HG03095 (cell line): Measurements from ENCODE around the gene C7orf57.
"Not testable (repeated sequence)": the region's sequence is repeated elsewhere in the genome, so short reads cannot be mapped to it uniquely, and the experiment has no call there.

Experiments used
- ATAC-seq: cut with Tn5 transposase; IDR thresholded peaks from one replicate; pipeline ENCODE4 v1.9.1; 2021; ENCODE audit warnings: moderate library complexity; ENCODE audit not compliant: unreplicated experiment

C7orf57 gene

DNA sequence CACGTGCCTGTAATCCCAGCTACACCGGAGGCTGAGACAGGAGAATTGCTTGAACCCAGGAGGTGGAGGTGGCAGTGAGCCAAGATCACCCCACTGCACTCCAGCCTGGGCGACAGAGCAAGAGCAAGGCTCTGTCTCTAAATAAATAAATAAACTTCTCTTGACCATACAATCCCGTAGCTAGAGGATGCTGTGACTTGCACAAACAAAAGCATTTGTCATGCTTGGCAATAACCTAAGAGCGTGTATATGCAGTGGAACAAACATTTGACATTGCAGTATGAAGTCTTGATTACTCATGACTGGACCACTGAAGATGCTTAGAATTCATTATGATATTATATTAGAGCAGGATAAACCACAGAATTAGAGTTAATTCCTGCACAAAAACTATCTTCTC, 1.4 kb upstream of the C7orf57 start:
- no peak for ATAC-seq

DNA sequence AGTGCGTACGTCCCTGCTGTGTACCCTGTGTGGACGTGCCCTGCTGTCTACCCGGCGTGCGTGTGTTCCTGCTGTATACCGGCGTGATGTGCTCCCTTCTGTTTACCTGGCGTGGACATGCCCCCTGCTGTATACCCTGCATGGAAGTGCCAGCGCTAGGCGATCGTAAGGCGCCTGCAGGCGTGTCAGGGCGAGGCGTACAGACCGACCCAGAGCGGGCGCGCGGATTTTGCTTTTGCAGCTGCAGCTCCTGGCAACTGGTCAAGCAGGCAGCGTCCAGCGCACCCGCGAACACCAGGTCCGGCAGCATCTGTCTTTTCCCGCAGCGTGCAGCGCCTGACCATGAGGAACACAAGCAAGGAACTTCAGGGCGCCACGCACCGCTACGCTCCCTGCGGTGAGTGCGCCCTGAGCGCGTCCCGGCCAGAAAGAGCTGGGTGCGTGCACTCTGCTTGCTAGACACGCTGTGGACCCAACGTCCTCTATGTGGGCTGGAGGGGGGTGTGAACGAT, 680 bp downstream of the C7orf57 start:
- ATAC-seq = no peak

DNA sequence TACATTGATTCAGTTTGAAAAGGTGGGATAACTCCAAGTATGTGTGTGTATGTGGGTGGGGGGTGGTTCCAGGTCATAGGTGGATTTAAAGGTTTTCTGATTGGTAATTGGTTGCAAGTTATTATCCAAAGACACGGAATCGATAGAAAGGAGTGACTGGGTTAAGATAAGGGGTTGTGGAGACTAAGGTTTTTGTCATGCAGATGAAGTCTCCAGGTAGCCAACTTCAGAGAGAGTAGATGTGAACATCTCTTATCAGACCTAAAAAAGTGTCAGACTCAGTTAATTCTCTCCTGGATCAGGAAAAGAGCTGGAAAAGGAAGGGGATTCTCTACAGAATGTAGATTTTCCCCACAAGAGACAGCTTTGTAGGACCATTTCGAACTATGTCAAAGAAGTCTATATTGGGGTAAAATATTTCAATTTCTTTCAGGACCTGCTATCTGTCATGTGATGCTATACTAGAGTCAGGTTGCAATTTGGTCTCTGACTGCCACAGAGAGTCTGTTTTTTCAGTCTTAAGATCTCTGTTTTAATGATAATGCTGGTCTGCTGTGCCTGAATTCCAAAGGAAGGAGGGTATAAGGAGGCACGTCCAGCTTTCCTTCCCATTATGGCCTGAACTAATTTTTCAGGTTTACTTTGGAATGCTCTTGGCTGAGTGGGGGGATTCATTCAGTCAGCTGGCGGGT, 3.6 kb downstream of the C7orf57 start:
- ATAC-seq = no peak

DNA sequence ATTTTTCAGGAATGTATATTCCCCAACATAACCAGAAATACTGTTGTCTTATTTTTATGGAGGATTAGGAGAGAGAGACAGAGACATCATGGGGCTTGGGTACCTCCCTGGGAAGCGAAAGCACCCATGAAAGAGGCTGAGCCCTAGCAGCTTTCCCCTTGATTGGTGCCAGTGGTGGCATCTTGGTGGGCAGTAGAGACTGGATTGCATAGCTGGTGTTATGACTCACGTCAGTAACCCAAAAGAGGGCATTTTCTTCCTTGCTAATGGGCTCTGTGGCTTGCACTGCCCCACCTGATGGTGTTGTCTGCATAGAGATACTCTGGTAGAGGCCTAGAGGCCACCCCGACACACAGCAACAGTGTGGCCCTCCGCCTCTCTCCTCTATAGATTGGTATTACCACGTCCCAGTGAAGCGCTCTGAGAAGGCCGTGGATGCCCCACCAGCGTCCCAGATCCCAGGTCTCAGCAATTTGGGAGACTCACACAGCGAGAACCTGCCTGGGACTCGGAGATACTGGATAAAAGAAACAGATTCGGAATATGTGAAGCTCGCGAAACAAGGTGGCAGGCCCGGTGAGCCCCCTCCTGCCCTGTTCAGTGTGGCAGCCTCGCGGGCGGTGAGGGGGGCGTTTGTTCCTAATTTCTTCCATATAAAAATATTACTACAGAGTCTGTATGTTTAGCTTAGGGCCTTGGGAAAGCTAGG, 5.8 kb downstream of the C7orf57 start:
- no peak for ATAC-seq

DNA sequence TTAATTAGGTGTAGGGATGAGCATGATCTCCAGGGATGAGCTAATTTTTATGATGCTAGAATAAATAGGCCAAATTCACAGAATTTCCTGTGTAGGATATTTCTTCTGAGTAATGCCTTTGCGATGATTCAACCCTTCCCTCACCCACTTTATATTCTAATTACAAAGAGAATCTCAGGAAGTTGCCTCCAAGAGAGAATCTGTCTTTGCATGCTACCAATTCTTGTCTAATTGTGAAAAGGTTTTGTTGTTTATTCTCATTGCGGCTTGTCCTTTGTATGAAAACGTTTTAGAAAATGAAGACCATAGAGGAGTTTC, 6.3 kb downstream of the C7orf57 start:
- ATAC-seq = no peak

DNA sequence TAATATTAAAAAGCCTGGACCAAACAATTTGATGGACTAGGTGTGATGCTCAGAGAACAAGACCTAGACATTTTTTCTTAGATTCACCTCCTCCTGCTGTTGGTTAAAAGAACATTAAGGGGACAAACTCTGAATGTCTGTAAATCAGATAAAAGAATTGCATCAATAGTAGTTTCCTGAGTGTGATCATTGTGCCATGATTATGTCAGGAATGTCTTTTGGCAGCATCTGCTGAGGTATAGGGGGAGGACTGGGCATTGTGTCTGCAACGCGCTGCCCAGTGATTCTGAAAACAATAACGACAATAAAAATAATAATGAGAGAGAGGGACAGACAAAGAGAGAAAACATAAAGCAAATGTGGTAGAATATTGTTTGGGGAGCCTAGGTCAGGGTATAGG, 6.9 kb downstream of the C7orf57 start:
- ATAC-seq = no peak

DNA sequence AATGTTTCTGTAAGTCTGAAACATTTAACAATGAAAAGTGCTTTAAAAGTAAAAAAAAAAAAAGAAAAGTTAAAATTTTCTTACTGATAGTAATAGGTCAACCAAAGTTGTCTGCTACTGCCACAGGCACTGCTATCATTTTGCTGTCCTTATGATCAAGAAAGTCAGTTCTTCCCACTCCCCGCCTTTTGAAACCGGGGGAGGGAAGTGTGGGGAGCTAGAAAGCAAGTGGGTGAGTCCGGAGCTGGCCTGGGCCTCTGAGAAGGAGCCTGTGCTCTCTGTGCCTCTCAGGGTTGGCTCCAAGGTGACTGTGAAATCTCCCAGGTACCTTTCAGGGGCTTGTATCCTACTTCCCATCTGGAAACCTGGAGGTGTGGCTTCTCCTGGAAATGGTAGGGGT, 7.3 kb downstream of the C7orf57 start:
- no peak for ATAC-seq

DNA sequence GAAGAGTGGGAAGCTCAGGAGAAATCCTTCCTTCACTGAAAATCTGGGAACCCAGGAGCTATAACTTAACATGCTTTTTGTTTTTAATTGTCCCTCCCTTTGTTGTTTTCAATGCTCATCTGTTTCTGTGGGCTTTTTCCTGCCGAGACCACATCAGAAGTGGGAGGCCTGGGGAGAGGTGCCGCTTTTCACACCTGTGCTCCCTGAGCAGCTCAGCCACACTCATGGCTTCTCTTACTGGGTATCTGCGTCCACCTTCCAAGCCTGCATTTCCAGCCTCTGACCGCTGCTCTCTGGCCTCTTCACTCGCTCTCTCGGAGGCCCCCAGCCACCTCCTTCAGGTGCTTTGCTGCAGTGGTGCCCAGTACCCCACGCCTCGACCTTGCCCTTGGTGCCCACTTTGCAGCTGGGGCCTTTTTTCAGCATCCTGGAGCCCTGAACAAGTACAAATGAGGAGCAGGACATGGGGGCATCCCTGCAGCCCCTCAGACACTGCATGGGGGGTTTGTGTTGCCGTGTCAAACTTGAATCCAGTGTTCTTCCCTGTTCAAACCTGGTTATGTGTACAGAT, 9.9 kb downstream of the C7orf57 start:
- no peak for ATAC-seq

DNA sequence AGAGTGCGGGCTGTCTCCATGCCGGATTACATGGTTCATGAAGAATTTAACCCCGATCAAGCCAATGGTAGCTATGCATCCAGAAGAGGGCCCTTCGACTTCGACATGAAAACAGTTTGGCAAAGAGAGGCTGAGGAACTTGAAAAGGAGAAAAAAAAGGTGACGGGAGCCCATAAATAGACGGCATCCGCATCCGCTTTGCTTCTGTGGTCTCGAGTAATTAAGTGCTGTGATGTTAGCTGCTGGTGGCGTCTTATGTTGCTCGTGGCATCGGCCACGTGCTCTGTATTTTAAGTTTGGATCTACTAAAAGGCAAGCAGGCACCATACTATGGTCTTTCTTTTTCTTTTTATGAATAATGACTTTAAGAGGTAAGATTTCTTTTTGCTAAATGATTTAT, 11.1 kb downstream of the C7orf57 start:
- ATAC-seq = no peak

DNA sequence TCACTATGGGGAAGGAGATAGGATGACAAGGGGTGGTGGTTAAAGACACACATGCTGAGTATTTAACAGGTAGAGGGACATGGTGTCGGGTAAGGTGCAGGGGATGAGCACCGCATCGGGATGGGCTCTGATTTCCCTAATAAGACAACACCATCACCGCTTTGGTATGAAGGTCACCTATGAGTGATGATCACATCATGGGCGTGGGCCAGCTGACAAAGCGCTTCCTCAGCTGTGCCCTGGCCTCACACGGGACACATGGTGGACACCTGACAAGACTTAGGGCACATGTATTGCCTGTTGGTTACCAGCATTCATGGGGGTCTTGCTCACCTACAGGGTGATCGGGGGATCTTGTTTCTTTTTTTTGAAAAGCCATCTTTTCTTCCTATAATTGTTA, 12.8 kb downstream of the C7orf57 start:
- ATAC-seq = no peak

DNA sequence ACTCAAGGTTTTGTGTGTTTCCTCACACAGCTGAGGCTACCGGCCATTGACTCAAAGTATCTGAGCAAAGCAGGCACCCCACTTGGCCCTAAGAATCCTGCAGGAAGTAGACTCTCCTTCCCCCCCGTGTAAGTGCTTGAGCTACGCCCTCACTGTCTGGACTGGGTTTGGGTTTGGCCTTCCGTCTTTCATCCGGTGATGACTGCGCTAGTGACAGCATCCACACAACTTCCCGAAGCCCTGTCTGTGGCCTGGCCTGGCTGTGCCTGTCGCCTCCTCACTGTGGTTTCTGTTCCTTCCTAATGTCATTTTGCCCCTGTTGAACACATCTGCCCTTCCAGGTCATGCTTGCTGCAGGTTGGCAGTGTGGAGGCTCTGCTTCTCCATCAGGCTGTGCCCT, 14.5 kb downstream of the C7orf57 start:
- no peak for ATAC-seq

DNA sequence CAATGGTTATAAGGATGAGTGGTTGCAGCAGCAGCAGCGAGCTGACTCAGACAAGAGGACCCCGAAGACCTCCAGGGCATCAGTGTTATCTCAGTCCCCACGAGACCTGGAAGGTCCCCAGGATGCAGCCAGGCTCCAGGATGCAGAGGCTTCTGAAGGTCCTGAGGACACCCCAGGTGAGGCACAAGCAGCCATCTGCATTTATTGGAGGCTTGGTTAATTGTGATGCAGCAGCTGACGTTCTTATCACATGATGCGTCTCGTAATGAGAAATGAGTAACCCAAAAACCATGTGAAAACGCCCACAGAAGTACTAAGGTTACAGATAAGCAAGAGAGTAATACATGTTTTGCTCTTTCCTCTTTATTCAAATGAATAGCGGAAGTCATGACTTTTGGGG, 17.4 kb downstream of the C7orf57 start:
- peak; percentile 43 for ATAC-seq

DNA sequence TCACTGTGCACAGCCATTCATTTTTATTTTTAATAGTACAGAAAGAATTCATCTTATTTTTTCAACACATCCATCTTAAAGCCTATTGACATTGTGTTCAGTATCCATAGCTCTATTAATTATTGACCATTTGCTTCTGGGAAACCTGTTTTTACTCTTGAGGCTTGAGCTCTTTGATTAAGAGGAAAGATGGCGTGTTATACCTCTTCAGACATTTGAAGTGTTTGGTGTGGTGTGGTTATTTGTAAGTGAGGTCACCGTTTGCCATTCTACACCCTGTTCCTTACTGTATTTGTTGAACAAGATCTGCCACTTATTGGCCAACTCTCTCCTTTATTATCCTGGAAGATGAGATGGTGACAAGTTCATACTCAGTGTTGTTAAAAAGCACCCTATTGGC, 18.4 kb downstream of the C7orf57 start:
- no peak for ATAC-seq

DNA sequence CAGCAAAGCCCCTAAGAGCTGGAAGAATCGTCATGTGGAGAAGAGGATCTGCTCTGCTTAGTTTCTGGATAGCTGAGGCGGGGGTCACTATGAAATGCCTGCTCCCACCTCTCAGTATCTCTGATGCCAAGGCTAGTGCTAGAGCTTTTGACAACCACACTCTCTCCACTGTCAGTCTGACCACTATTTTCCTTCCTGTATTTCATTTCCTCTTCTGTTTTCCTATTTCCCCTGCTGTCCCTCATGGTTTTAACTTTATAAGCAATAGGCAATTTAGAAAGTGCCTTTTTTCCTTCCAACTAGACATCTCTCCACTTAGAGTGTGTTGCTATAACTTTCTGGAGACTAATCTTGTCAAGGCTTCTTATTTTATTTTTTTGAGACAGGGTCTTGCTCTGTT, 23.6 kb downstream of the C7orf57 start:
- no peak for ATAC-seq

DNA sequence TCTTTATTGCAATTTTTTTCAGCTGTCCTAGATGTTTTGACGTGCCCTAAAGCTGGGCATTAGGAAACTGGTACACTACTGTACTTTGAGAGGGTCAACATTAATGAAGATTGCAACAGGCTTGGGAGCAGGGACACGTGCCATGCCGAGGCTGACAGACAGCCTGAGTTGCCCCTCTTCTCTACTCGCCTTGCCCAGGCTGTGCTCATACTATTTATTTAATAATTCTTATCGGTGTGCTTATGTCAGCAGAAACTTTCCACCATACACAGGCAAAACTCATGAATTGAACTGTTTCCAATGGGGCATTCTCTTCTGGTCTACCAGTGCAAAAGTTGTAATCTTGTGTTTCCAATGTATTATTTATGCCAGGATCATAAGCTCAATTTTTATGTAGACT, 24.4 kb downstream of the C7orf57 start:
- ATAC-seq = no peak

DNA sequence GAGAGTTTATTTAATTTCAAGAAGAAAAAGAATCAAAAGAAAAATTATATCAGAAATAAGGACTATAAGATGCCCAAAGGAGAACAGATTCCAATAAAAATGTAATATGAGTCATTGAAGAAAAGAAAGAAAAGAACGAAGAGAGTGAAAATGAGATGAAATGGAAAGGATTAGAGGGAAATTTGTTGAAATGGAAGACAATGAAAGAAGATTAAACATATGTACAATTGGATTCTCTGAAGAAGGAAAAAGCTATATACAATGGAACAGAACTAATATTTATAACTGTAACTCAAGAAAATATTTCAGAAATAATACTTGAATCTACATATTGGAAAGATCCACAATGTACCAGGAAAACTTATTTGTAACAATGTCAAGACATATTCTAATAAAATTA, 28.6 kb downstream of the C7orf57 start:
- no peak for ATAC-seq

DNA sequence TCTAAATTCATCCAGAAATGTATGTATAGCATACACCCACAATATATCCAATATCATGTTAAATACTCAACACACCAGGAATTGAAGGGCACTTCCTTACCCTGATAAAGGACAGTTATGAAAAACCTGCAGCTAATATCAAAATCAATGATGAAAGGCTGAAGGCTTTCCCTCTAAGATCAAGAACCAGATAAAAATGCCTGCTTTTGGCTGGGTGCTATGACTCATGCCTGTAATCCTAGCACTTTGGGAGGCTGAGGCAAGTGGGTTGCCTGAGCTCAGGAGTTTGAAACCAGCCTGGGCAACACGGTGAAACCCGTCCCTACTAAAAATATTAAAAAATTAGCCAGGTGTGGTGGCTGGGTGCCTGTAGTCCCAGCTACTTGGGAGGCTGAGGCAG, 32.1 kb downstream of the C7orf57 start:
- no peak for ATAC-seq

DNA sequence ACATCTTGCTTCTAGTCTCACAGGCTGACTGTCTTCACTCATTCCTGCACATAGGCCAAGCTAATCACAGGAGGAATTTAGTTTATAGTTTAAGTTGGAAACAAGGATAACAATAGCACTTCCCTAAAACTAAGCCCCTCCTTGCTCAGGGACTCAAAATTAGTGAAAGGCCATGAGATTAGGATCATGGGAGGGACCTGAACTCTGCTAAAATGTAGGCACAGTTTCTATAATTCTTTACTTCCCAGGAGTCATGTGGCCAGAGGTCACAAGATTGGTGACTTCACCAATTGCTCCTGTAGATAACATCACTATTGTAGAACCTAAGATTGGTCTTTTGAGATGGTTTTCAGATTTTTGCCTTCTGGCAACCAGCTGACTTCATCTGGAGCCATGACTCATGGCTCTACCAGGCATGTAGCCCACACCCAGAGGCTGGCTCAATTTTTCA, 38.9 kb downstream of the C7orf57 start:
- no peak for ATAC-seq

DNA sequence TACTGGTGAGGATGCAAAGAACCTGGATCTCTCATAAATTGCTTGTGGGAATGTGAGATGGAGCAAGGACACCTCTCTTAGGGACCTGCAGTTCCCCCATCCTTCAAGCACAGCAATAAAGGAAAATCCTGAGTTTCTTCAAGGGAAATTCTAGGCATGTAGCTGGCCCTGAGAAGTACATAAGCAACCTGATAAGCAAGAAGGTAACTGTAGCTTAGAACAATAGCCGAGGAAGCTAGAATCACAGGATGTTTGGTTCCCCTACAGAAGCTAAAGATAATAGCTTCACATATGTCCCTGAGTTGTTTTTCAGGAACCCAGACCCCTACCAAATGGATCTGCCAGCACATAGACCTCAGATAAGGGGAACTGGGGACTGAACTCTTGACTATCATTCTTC, 42.1 kb downstream of the C7orf57 start:
- no peak for ATAC-seq

DNA sequence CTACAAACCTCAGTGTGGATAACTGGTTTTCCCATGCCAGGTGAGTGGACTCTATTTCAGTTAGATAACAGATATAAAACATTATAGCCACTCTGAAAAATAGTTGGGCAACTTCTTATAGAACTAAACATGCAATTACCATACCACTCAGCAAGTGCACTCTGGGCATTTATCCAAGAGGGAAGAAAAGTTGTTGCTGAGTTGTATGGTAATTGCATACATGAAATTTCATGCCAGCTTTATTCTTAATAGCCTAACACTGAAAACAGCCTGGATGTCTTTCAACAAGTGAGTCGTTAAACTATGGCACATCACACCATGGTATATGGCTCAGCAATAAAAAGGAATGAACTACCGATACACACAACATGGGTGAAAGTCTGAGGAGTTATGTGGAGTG, 43.1 kb downstream of the C7orf57 start:
- ATAC-seq = no peak

DNA sequence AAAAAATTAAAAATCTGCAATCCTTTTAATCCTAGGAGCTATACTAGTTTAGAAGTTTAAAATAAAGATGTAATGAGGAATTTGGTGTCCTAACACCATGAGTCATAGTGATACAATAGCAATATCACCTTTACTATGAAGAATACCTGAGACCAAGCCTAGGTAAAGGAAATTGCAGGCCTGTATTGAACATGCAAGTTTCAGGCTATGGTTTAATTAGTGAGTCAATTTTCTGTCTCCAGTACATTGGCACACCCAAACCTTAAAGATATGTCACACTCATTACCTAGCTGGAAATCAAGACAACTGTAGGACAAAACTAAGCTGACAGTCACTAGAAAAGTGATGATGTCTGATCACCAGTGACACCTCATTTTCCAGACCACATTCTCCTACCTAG, 47.0 kb downstream of the C7orf57 start:
- ATAC-seq = not testable (repeated sequence)

DNA sequence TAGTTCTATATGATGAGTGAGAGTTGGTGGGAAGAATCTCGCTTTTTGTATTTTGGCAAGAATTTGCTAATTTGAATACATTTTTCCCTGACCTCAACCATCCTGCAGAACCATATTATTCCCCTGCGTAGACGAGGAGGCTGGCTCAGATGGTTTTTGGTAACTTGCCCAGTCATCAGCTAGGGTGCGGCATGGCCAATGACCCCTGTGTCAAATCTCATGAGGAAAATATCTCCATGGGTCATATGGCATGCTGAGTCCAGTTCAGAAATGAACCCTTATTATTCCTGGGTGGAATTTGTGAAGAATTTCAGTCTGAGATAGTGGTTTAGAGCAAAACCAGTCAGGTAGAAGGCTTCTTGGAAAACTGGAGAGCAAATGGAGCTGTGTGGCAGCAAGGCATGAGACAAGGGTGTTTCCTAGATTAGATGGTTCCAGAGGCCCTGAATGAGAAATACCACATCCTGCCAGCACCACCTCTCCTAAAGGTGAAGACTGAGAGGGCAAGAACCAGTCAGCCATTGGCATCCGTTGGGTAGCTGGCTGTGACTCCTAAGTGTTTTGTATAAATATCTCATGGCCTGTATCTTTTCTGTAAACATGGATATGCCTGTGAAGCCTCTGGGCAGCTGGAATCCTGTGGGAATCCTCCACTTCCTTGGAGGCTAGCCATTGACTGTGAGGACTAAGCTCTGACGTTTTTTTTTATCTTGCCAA, 47.9 kb downstream of the C7orf57 start:
- no peak for ATAC-seq
